NCI-H2227 treated with DMSO at 0.1 percent for 48 hours (cell line): ENCODE data around the gene EFL1.

Source experiments
- DNase-seq: peaks from one replicate; lab custom pipeline; 2025; lab: John Stamatoyannopoulos, UW

Gene EFL1

DNA sequence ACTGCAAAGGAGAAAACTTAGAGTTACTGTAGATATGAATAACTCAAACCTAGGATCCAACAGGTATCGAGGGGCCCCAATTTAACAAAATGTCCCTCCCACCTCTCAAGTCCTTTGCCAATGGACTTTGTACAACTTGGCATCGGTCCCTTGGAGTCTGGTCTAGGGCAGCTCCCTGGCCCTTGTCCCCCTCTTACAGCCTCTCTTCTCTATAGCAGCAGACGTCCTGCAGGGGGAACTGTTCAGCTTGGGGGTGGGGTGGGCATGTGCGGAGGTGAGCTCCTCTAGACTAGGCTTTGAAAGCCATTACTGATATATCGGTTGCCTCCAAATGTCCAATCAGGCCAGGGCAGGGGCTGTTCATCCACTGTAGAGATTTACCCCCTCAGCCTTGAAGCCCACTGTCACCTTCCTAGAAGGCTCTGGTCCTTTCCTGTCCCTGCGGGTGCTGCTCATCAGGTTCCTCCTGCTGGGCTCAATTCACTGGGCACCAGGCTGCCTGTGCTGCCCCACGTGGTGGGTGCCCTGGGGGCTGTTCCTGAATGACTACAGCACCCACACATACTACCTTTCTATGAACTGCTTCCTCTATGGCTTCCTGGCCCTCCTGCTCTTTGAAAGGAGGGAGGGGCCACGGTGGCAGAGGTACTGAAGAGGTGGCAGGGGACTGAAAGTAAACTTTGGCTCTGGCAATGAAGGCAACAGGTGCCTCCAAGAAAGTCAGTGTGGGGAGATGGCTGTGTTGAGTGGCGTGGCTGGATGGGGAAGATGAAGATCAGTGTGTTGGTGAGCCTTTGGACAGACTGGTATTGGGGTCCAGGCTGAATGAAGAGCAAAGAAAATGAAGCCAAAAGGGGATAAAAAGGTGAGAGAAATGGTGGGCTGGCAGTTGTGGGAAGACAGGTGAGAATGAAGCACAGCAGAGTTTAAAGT, 137.9 kb downstream of the EFL1 start:
- no peak for DNase-seq

DNA sequence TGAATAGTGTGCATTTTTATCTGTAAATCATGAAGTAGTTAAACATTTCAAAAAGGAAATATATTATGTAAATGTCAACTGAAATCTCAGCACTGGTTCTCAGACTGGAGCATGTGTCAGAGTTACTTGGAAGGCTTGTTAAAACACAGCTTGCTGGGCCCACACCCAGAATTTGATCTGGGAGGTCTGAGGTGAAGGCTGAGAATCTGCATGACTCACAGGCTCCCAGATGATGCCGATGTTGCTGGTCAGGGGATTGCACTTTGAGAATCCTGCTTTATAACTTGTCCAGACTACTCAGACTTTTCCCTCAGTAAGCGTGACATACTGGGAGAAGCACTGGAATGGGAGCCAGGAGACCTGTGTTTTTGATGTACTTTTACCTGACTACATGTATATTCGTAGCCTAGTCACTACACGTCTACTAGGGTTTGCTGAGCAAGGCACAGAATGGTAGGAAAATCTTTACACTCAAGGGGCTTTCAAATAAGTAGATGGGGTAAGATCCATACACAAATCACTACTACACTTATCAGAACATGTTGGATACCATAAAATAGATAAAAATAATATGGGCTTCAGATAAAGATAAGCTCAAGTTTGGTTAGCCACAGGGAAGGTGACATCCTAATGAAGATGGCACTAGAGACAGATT, 139.7 kb downstream of the EFL1 start:
- DNase-seq: no peak

DNA sequence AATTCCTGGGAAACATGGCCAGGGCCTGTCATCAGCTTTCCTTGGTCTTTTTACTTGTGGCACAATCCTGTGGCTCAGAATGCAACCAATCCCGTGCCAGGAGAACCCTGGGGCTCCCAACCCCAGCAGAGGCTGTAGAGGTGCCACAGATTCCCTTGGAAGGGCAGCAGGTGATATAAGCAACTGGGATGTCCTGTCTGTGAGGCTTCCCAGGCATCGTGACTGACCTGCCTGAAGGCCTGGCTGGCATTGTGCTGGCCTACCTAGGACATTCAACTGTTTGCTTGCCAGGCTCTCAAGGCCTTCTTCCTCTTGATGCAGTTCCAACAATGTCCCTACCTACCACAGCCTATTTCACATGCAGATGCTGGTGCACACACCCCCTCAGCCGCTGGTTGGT, 144.5 kb downstream of the EFL1 start:
- DNase-seq: no peak

DNA sequence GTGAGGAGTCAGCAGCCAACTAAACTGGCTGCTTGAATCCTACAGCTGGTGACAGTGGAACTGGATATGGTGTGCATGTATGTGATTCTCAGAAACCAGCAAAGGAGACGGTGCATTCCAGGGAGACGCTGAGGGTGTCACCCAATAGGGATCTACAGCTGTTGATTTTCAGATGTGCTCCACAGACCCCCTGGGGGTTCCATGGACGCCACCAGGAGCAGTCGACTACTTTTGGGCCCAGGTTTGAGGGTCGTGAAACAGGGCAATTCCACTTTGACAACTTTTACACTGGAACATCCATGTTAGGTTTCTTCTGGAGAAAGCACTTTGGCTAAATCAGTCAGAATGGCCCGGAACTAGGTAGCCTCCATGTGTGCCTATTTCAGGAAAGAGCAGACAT, 145.2 kb downstream of the EFL1 start:
- DNase-seq: no peak

DNA sequence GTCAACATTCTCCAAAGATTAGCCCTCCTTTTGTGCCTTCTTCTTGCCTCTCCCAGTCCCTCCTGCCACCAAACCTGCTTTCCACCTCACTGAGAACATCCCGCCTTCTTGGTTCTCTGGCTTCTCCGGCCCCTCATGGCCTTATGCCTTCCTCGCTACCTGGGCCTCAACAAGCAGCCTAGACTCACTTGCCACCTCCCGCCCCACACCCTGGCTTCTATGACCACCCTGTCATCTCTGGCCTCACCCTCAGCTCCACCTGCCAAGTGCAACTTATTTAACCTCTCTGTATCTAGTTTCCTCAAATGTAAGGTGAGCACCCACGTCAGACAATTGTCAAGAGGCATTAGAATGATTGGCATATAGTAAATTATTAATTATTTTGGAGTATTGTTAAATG, 147.9 kb downstream of the EFL1 start:
- DNase-seq: no peak

DNA sequence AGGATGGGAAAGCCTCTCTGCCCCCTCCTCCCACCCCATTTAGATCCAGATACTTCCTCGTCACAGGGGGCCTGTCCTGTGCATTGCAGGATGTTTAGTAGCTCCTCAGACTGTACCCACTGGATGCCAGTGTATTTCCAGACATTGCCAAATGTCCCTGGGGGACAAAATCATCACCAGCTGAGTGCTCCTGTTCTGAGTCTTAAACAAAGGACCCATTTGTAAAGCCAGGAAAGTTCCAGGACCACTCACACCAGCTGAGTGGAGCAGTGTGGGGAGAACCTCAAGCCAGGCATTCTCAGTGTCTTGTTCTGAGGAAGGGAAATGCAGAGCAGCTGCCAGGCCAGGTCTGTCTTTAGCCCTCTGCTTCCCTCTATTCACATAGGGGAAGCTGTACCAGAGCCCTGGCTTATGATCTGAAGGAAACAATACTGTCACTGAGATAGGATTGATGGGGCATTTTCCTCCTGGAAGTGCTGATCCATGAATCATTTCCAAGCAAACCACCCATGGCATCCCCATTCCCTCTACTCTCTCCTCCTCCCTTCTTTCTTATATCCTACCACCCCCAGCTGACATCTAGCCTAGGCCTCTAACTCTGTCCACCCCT, 149.3 kb downstream of the EFL1 start:
- DNase-seq: no peak

DNA sequence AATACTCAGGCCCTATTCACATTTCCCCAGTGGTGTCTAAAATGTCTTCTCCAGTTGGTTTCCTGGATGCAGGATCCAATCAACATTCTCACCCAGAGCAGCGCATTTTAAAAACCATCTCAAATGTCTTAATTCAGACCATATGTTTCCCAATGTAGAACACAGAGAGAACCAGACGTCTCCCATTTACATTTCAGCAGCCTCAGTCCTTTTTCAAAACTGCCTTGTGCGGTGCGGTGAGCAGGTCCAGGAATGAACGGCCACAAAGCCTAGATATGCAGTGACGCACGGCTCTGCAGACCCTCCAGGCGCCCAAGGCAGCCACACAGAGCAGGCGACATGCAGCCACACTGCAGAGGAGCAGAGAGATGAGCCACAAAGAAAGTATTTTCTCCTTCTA, 150.6 kb downstream of the EFL1 start:
- no peak for DNase-seq

DNA sequence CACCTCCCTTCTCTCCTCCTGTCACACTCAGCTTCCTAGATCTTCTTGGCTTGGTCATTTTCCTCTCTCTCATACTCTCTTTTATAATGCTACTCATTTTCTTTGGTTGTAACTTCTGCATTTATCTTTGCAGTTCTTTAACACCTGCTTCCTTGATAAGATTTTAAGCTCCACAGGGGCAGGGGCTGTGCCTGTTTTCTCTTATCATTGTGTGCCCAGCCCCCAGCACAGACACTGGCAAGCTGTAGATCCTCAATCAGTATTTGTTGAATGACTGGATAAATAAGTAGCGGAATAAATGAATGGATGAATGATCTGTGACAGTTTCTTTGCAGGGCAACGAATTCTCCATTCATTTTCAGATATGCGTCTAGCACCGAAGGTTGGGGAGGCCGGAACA, 152.4 kb downstream of the EFL1 start:
- DNase-seq: no peak

DNA sequence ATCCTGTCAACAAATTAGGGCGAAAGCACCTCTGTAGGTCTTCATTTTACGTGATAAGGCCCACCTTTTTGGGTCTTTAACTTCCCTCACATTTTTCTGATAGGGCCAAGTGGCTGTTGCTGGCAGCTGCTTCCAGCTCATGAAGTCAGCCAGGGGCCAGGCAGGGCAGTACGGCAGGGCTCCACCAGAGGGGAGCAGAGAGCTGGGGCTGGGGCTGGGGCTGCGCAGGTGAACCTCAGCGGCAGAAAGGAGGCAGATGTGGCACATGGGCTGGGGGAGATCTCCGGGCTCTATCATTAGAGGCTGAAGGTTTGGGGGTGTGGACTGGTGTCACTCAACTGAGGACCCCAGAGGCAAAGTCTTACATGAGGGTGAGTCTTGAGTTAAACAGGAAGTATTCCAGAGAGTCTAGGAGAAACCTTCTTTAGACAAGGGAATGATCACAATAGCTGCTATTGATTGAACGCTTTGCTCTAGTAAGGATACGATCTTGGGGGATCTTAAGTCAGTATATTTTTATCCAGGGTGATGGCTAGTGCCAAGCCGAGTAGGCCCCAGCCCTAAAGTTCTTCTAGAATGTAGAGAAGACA, 153.9 kb downstream of the EFL1 start:
- DNase-seq: no peak

DNA sequence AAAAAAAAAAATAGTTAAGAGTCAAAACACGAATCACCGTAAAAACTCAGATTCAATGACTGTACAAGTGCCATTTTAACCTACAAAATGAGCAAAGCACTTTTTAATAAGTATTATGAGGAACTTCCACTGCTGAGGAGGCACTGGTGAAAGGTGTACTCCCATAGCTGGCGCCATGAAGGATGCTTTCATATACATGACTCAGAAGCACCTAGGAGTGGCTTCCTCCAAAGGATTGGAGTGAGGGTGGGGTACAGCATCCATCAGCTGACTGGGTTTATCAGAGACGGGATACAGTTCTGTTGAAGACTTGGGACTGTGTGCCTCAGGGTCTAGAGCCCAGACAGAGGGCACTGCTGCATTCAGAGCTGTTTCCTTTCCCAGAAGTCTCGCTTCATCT, 155.9 kb downstream of the EFL1 start:
- no peak for DNase-seq

DNA sequence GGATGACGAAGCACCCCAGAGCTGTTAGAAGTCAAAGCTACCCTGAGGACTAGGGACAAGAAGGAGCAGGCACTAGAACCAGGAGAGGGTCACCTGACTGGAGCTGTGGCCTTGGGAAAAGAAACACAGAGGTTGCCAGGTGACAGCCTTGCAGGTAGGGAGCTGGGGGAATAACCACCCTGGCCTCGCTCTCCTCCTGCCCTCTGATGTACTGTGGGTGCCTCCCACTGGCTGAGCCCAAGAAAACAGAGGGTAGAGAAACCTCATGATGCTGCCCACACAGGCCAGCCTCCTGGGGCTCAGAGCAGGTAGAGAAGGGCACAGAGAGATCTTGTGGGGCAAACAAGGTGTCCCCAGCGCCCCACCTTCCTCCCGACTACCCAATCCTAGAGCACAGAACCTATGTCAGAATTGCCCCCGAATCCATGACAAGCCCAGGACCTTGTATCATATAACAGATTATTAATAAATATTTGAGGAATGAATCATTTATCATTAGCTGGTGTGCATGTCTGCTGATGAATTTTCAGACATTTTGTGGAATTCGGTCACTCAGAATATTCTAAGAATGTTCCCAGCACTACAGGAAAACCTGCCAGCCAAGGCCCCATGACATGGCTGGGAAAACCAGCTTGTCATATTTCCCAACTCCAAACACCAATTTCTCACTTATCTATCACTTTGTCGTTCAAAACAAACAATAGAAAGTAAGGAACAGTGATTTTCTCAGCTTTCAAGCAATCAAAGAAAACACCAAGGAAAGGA, 156.9 kb downstream of the EFL1 start:
- no peak for DNase-seq

DNA sequence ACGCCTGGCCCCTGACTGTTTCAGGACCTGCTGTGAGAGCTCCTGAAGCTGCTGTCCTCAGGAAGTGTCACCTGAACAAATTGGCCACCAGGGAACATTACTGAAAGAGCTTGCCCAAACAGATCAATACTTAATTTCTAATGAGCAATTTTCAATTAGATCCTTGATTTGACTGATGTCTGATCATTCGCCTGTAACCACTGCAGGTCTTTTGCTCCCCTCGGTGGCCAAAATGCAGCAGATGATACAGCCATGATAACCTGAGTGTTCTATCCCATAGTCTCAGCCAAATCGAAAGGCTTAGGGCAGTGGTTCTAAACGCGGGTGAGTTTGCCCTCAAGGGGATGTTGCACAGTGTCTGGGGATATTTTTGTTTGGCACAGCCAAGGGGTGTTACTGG, 159.1 kb downstream of the EFL1 start:
- DNase-seq: no peak

DNA sequence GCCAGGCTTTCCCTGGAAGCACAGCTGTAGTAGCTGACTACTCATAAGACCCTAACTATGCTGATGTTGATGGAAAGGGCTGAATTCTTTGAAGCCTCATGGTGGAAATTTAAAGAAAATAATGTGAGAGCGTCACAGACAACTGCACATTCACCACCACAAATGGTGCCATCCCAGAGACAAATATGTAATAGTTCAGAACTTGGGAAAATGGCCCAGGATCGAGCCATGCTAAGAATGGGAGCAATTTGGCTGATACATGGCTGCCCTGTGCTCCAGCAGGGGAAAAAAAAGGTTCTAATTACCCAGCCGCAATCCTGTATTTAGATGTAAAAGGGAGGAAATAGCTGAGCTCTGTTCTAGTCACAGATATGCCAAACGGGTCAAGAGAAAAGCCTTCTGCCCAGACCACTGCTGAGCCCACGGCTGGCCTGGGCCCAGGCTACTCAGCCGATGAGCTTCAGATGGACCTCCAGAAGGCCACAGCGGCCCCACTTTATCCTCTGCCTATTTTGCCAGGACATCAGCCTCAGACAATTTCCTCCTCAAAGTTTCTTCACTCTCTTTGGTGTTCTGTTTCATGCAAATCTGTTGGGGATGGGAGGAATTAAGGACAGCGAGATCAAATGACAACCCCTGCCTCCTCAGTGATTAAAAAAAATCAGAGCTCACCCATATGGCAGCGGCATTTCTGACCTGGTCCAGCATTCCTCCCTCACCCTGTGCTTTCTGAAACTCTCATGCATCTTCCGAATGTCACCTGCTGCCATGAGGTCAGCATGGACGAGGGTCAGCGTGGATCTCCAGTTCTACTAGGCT, 162.2 kb downstream of the EFL1 start:
- no peak for DNase-seq

DNA sequence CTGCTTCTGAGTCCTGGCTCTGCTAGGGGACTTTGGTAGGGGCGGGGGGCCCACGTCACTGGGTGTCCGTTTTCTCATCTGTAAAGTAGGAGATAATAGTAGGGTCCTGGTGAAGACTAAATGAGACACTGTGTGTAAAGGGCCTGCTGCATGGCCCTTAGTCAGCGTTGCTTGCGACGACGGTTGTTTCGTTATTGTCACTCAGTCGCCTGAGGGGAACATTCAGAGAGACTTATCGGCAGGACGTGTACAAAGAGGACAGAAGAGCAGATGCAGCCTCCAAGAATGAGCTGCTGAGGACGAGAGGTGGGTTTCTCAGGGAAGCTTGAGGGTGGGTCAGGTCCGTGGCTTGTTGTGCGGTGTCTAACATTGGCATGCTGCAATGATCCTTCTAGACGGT, 163.9 kb downstream of the EFL1 start:
- DNase-seq: no peak

DNA sequence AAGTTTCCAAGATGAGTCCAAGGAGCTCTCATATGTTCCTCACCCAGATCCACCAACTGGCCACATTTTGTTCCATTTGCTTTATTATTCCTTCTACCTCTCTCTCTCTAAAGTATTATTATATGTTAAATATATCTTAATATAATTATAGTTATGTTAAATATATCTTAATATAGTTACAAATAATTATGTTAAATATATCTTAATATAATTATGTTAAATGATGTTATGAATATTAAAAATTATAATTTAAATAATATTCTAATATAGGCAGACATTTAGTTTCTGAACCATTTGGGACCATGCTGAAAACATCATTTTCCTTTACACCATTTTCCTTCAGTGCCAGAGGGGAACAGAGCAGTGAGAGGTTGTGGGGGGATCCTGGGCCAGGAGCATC, 166.7 kb downstream of the EFL1 start:
- DNase-seq: no peak

DNA sequence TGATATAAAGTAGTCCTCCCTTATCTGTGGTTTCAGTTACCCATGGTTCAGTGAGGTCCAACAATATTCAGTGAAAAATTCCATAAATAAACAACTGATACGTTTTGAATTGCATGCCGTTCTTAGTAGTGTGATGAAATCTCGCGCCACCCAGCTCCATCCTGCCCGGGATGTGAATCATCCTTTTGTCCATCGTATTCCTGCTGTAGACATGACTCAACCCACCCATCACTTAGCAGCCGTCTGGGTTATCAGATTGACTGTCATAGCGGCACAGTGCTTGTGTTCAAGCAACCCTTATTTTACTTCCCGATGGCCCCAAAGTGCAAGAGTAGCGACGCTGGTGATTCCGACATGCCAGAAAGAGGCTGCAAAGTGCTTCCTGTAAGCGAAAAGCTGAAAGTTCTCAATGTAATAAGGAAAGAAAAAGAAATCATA, 168.7 kb downstream of the EFL1 start:
- DNase-seq: no peak

DNA sequence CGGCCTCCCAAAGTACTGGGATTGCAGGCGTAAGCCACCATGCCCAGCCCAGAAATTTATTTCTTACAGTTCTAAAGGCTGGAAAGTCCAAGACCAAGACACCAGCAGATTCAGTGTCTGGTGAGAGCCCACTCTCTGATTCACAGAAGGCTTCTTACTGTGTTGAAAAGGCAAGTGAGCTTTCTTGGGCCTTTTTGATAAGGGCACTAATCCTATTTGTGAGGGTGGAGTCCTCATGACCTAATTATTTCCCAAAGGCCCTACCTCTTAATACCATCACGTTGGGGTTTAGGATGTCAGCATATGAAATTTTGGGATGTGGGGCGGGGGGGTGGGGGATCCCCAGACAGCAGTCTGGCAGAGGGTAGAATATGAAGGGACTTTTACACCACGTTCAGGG, 169.2 kb downstream of the EFL1 start:
- DNase-seq: no peak

DNA sequence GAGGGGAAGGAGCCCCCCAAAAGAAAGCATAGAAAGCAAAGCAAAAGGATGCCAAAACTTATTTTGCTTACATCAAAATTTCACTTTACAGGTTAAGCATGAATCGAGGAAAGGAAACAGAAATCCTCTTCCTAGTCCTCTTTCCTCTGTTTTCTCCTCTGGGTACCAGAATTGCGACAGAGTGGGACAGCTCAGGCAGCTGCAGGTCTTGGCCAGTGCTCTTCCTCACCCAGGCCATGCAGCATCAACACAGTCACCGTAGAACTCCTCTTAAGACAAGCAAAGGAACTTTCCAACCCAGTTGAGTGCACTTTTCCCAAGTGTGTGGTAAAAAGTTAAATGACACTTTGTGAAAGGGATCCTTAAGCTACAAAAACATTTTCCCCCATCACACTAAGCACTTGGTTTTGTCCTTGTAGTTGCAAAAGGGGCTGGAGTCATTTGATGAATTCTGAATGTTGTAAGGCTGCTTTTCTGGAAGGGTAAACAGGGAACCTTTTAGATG, 170.8 kb downstream of the EFL1 start:
- DNase-seq: no peak

DNA sequence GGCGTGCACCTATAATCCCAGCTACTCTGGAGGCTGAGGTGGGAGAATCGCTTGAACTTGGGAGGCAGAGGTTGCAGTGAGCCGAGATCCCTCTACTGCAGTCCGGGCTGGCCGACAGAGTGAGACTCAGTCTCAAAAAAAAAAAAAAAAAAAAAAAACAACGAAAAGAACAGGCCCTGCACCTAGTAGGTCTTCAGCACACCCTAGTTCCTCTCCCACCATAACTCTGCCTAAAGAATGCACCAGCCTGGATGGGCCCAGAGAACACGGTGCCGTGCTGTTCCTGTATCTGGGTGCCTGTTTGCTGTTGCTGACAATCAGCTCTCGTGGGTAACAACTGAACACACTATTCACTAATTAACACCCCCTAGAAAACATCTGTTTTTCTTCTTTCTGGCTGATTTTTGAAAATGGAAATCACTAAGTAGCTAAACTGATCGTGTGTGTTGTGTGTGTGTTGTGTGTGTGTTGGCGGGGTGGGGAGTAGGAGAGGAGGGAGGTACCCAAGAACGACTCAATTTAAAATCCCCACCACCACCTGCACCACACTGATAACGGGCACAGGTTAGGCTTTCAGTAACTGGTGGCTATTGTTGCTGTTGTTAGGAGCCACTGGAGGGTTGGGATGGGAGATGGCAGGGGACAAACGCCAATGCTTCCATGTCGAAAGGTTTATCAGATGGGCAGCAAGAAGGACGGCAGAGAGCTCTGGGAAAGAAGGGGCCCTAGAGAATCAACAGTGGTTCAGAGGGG, 176.1 kb downstream of the EFL1 start:
- no peak for DNase-seq
